Peyer's patch (tissue), 4 donors: ENCODE results near the gene BTBD16.

Experiments used
- POLR2A ChIP-seq, 2 donors: fragments of 450-650 bp; IDR thresholded peaks; one replicate each; pipeline ENCODE4 v1.5.1; 2017; ENCODE audit warnings: antibody characterized with exemption in 2 of 2, mild to moderate bottlenecking in 2 of 2, moderate library complexity in 2 of 2
- TF ChIP-seq, protein P1 (sequence below), 6 experiments: fragments of 450-650 bp in 4 of 6; fragments of 200-600 bp in 2 of 6; sonication (generic) in 1 of 6; IDR thresholded peaks; one replicate each; pipeline ENCODE4 v1.5.1; 2017 to 2019; ENCODE audit warnings: antibody characterized with exemption in 6 of 6, mild to moderate bottlenecking in 3 of 6, moderate library complexity in 1 of 6

DNA sequence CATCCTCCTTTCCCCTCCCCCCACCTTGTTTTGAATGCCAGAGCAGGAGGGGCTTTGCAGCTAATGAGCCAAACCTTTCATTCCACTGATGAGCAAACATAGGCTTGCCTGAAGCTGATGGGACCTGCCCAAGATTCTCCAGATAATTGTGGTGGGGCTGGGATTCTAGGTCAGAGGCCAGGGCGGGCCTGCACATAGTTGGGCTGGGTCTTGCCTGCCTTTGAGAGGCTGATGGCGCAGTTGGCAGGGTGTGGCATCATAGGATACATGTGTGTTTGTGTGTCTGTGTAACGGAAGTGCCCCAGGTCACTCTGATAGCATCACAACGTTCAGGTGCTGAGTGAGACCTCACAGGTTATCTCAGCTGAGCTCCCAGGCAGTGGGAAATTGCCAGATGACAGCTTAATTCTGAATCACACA lies 22.9 kb downstream of the BTBD16 start:
- TF ChIP-seq, protein P1, sequence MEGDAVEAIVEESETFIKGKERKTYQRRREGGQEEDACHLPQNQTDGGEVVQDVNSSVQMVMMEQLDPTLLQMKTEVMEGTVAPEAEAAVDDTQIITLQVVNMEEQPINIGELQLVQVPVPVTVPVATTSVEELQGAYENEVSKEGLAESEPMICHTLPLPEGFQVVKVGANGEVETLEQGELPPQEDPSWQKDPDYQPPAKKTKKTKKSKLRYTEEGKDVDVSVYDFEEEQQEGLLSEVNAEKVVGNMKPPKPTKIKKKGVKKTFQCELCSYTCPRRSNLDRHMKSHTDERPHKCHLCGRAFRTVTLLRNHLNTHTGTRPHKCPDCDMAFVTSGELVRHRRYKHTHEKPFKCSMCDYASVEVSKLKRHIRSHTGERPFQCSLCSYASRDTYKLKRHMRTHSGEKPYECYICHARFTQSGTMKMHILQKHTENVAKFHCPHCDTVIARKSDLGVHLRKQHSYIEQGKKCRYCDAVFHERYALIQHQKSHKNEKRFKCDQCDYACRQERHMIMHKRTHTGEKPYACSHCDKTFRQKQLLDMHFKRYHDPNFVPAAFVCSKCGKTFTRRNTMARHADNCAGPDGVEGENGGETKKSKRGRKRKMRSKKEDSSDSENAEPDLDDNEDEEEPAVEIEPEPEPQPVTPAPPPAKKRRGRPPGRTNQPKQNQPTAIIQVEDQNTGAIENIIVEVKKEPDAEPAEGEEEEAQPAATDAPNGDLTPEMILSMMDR (IDR thresholded peaks at IDR 0.05), result no peak
- no peak for TF ChIP-seq POLR2A (IDR thresholded peaks at IDR 0.05)
